A673 (cell line): Measurements from ENCODE around the gene KLHL13.

Experiments
- CTCF ChIP-seq: fragments of 300-800, 200-600 bp; sonication (generic); conservative IDR thresholded peaks from 2 replicates; pipeline ENCODE4 v1.5.1; 2017; ENCODE audit warnings: low read depth, mild to moderate bottlenecking, antibody characterized with exemption, low read length, moderate library complexity, mixed read lengths
- EZH2 ChIP-seq: fragments of 200-600 bp; sonication (generic); IDR thresholded peaks from 2 replicates; pipeline ENCODE4 v1.6.1; 2017; ENCODE audit warnings: borderline replicate concordance, low read depth, mild to moderate bottlenecking, mixed read lengths, antibody characterized with exemption, low read length; ENCODE audit not compliant: poor library complexity, severe bottlenecking

- TF ChIP-seq CTCF (no peak), EZH2 (no peak)
These were observed 7.5 kb downstream of the KLHL13 start for GRCh38 chrX:118109065-118109464.
